Transverse colon (tissue), 3 donors: ENCODE measurements around the gene FOXL1.

Source experiments
- POLR2A ChIP-seq: fragments of 450-650 bp; IDR thresholded peaks from one replicate; pipeline ENCODE4 v1.6.1; 2016; ENCODE audit warnings: antibody characterized with exemption, mild to moderate bottlenecking, moderate library complexity
- TF ChIP-seq, protein P1 (sequence below), 5 experiments: fragments of 200-600 bp in 3 of 5; fragments of 450-650 bp in 2 of 5; sonication (generic) in 3 of 5; IDR thresholded peaks; 1 replicate in 2 of 5; 2 replicates in 3 of 5; pipeline ENCODE4 v1.5.1; 2016 to 2017; ENCODE audit warnings: antibody characterized with exemption in 5 of 5, inconsistent platforms in 3 of 5, mild to moderate bottlenecking in 2 of 5, moderate library complexity in 1 of 5

DNA sequence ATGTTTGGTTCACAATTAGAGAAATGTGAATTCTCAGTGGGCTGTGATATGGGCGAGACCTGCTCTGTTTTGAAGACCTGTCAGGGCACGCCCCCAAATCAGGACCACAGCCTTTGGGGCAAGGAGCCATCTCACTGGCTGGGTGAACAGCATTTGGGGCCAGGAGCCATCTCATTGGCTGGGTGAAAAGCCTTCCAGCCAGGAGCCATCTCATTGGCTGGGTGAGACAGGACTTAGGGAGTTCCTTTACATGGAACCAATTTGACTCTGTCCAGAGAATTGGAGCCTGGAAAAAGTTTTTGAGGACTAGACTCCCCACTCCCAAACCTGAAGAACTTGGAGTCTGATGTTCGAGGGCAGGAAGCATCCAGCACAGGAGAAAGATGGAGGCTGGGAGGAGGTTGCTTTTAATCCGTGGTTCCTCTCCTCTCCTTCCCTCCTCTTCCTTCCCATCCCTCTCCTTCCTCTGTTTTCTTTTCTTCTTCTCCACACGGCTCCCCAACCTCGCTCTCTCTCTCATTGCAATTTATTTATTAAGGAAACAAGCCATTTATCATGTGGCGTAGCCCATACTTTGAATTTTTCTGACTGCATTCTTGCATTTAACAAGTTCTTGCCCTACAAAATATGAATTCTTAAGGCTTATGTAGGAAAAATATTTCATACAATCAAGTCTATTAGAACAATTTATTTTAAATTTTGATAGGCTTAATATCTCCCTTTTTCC, 19.7 kb downstream of the FOXL1 start:
- TF ChIP-seq POLR2A, result no peak
- TF ChIP-seq, protein P1, sequence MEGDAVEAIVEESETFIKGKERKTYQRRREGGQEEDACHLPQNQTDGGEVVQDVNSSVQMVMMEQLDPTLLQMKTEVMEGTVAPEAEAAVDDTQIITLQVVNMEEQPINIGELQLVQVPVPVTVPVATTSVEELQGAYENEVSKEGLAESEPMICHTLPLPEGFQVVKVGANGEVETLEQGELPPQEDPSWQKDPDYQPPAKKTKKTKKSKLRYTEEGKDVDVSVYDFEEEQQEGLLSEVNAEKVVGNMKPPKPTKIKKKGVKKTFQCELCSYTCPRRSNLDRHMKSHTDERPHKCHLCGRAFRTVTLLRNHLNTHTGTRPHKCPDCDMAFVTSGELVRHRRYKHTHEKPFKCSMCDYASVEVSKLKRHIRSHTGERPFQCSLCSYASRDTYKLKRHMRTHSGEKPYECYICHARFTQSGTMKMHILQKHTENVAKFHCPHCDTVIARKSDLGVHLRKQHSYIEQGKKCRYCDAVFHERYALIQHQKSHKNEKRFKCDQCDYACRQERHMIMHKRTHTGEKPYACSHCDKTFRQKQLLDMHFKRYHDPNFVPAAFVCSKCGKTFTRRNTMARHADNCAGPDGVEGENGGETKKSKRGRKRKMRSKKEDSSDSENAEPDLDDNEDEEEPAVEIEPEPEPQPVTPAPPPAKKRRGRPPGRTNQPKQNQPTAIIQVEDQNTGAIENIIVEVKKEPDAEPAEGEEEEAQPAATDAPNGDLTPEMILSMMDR (IDR thresholded peaks at IDR 0.05), result no peak
